Fibroblast of skin of back (primary cell): ENCODE measurements around the gene SSH2.
"Not testable (repeated sequence)": the region's sequence is repeated elsewhere in the genome, so short reads cannot be mapped to it uniquely, and the experiment has no call there.

Experiments
- DNase-seq: peaks from one replicate; pipeline ENCODE4 v3.0.0-alpha.2; 2013

SSH2 gene

GRCh38 chr17:29870836-29871465 lies 59.1 kb downstream of the SSH2 start:
- peak; percentile 5 for DNase-seq

GRCh38 chr17:29867643-29868181 lies 62.3 kb downstream of the SSH2 start:
- no peak for DNase-seq

- DNase-seq, result no peak
Measured at GRCh38 chr17:29866746-29867404, 63.2 kb downstream of the SSH2 start.

GRCh38 chr17:29864615-29865014 lies 65.4 kb downstream of the SSH2 start:
- no peak for DNase-seq

GRCh38 chr17:29864123-29864522 lies 65.9 kb downstream of the SSH2 start:
- not testable (repeated sequence) for DNase-seq

GRCh38 chr17:29862951-29863350 lies 67.1 kb downstream of the SSH2 start:
- no peak for DNase-seq

- DNase-seq, result no peak
Measured at GRCh38 chr17:29862127-29862526, 67.9 kb downstream of the SSH2 start.

GRCh38 chr17:29859445-29859844 lies 70.6 kb downstream of the SSH2 start:
- not testable (repeated sequence) for DNase-seq

GRCh38 chr17:29857823-29858222 lies 72.2 kb downstream of the SSH2 start:
- no peak for DNase-seq

- DNase-seq, result not testable (repeated sequence)
Measured at GRCh38 chr17:29857105-29857504, 72.9 kb downstream of the SSH2 start.

GRCh38 chr17:29855686-29856085 lies 74.3 kb downstream of the SSH2 start:
- DNase-seq, result peak; percentile 76

GRCh38 chr17:29848737-29849136 lies 81.3 kb downstream of the SSH2 start:
- DNase-seq, result no peak

GRCh38 chr17:29847527-29848400 lies 82.3 kb downstream of the SSH2 start:
- no peak for DNase-seq

- no peak for DNase-seq
Measured at GRCh38 chr17:29847118-29847517, 82.9 kb downstream of the SSH2 start.

- DNase-seq, result no peak
Measured at GRCh38 chr17:29846298-29846697, 83.7 kb downstream of the SSH2 start.

- DNase-seq, result peak; percentile 16
Measured at GRCh38 chr17:29844339-29845048, 85.5 kb downstream of the SSH2 start.

GRCh38 chr17:29840884-29841283 lies 89.1 kb downstream of the SSH2 start:
- DNase-seq, result peak; percentile 11

GRCh38 chr17:29839656-29840055 lies 90.4 kb downstream of the SSH2 start:
- DNase-seq, result no peak

GRCh38 chr17:29838961-29839360 lies 91.1 kb downstream of the SSH2 start:
- peak; percentile 66 for DNase-seq

- DNase-seq, result no peak
Measured at GRCh38 chr17:29837531-29837930, 92.5 kb downstream of the SSH2 start.

GRCh38 chr17:29836643-29837042 lies 93.4 kb downstream of the SSH2 start:
- DNase-seq, result peak; percentile 37
